ENCODE data around the gene PRPF19.

PRPF19 gene

DNA sequence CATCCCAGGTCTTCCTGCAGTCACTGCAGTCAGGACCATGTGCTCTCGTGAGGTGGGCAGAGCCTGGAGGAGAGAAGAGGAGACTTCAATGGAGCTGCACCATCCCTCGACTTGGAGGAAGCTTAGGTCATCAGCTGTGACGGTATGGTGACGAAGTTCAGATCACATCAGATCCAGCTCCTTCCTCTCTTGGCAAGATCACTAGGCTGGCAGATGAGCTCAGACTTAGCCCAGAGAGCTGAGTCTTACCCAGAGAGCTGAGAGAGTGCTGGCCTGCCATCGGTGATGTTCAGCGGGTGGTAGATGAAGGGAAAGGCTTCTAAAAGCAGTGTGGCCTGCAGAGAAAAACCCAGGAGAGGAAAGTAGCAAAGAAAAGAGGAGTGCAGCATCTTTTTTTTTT is 47.4 kb upstream of the PRPF19 start:
- no peak for DNase-seq
- no peak overlapping the region for H3K9ac ChIP-seq (ENCODE audit: low read depth, low read length)
- H3K4me2 ChIP-seq (ENCODE audit: insufficient read depth, low read length), result no peak overlapping the region

DNA sequence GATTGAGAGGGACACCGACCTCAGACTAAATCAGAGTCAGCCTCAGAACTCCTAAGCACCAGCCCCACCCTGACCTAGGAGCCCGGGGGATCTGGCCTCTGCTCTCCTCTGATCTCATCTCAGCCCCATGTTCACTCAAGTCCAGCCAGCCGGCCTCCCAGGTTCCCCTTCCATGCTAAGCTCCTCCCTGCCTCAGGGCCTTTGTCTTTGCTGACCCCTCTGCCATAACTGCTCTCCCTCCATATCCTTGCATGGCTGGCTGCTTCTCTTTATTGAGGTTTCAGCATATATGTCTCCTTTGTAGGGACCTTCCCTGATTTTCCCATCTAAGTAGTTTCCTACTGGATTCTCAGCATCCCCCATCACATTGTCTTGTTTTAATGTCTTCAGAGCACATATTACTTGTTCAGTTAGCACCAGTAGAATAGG is 46.4 kb upstream of the PRPF19 start:
- Histone ChIP-seq H3K4me2 (ENCODE audit: insufficient read depth, low read length) (no peak overlapping the region), H3K36me3 (ENCODE audit: insufficient read depth, low read length) (no peaks in the 10 kb centered on the region), H3K27ac (ENCODE audit: low read length) (no peak overlapping the region), H2AFZ (ENCODE audit: low read depth, low read length) (no peak overlapping the region), H3K4me3 (ENCODE audit: low read depth in 1 of 2, low read length in 2 of 2) (no peak overlapping the region), H3K4me1 (ENCODE audit: insufficient read depth, low read length) (no peaks in the 10 kb centered on the region), H4K20me1 (ENCODE audit: insufficient read depth, low read length) (no peaks in the 10 kb centered on the region), H3K9ac (ENCODE audit: low read depth, low read length) (no peak overlapping the region), H3K27me3 (ENCODE audit: insufficient read depth, low read length, poor library complexity) (peaks cover 3% of the 10 kb centered on the region), H3K79me2 (ENCODE audit: insufficient read depth, low read length) (no peaks in the 10 kb centered on the region), H3K9me3 (ENCODE audit: insufficient read depth, low read length, severe bottlenecking) (no peaks in the 10 kb centered on the region)
- no peak for DNase-seq
- TF ChIP-seq, protein P1, sequence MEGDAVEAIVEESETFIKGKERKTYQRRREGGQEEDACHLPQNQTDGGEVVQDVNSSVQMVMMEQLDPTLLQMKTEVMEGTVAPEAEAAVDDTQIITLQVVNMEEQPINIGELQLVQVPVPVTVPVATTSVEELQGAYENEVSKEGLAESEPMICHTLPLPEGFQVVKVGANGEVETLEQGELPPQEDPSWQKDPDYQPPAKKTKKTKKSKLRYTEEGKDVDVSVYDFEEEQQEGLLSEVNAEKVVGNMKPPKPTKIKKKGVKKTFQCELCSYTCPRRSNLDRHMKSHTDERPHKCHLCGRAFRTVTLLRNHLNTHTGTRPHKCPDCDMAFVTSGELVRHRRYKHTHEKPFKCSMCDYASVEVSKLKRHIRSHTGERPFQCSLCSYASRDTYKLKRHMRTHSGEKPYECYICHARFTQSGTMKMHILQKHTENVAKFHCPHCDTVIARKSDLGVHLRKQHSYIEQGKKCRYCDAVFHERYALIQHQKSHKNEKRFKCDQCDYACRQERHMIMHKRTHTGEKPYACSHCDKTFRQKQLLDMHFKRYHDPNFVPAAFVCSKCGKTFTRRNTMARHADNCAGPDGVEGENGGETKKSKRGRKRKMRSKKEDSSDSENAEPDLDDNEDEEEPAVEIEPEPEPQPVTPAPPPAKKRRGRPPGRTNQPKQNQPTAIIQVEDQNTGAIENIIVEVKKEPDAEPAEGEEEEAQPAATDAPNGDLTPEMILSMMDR (IDR thresholded peaks at IDR 0.05; ENCODE audit: borderline replicate concordance, extremely low read depth, low read length, poor library complexity, severe bottlenecking), result no peak
- TF ChIP-seq EZH2 (IDR thresholded peaks at IDR 0.05; ENCODE audit: borderline replicate concordance, low read depth, low read length, severe bottlenecking), result no peak
- no peak for ATAC-seq (ENCODE audit: insufficient read depth, low read depth)

More for the DNA sequence above, 47.4 kb upstream of the PRPF19 start:
- peaks cover 3% of the 10 kb centered on the region for H3K27me3 ChIP-seq (ENCODE audit: insufficient read depth, low read length, poor library complexity)
- no peak overlapping the region for H2AFZ ChIP-seq (ENCODE audit: low read depth, low read length)
- H3K9me3 ChIP-seq (ENCODE audit: insufficient read depth, low read length, severe bottlenecking), result no peaks in the 10 kb centered on the region
- ATAC-seq (ENCODE audit: insufficient read depth, low read depth), result no peak
- no peak overlapping the region for H3K4me3 ChIP-seq (ENCODE audit: low read depth in 1 of 2, low read length in 2 of 2)
- no peaks in the 10 kb centered on the region for H4K20me1 ChIP-seq (ENCODE audit: insufficient read depth, low read length)
- no peaks in the 10 kb centered on the region for H3K4me1 ChIP-seq (ENCODE audit: insufficient read depth, low read length)
- no peak overlapping the region for H3K27ac ChIP-seq (ENCODE audit: low read length)
- TF ChIP-seq, protein P1 (IDR thresholded peaks at IDR 0.05; ENCODE audit: borderline replicate concordance, extremely low read depth, low read length, poor library complexity, severe bottlenecking), result no peak
- TF ChIP-seq EZH2 (IDR thresholded peaks at IDR 0.05; ENCODE audit: borderline replicate concordance, low read depth, low read length, severe bottlenecking), result no peak
- H3K79me2 ChIP-seq (ENCODE audit: insufficient read depth, low read length), result no peaks in the 10 kb centered on the region
- no peaks in the 10 kb centered on the region for H3K36me3 ChIP-seq (ENCODE audit: insufficient read depth, low read length)

DNA sequence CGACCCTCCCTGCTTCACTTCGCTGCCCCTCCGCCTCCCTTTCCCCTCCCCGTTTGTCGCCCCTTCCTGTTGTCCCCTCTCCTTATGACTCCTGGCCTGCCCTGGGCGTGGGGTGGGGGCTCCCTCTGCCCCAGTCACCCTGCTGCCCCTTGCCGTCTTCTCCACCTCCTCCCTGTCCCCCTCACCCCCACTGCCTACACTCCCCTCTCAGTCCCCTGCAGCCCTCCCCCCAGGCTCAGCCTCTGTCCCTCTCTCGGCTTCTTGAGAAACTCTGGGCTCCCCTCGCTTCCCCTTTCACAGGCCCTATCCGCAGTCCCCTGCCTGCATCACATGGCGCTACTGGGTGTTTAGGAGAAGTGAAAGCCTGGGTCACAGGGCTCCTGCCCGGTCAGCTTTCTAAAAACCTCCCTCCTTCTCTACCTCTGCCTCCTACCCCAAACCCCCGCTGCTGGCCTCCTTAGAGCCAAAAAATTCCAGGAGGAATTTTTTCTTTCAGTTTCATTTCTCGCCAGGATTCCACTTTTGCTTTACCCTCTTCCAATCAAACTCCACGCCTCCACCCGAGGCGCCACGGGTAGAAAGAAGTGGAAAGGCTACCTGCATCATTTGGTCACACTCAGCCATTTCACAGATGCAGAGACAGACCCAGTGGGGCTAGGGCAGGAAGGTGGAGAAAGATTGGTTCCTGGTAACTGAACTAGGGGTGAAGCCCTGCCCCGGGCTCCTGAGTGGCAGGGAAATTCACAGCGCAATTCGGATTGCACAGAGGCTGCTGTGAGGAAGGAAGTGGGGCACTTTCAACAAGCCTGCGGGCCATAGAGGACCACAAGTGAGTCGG is 45.7 kb upstream of the PRPF19 start, which contains the start of gene SLC15A3:
SLC15A3 (minus strand) TSS at position 273 of the 838 bp plus-strand sequence. CDS start 625 bp downstream, outside the sequence.
- no peak within 1 kb of the TSS for H3K27ac ChIP-seq (ENCODE audit: low read length)
- no peak for TF ChIP-seq EZH2 (IDR thresholded peaks at IDR 0.05; ENCODE audit: borderline replicate concordance, low read depth, low read length, severe bottlenecking)
- TF ChIP-seq, protein P1 (IDR thresholded peaks at IDR 0.05; ENCODE audit: borderline replicate concordance, extremely low read depth, low read length, poor library complexity, severe bottlenecking), result no peak
- H3K36me3 ChIP-seq (ENCODE audit: insufficient read depth, low read length), result no peaks in the 10 kb centered on the region
- H3K4me2 ChIP-seq (ENCODE audit: insufficient read depth, low read length), result no peak within 1 kb of the TSS
- DNase-seq (no peak), ATAC-seq (ENCODE audit: insufficient read depth, low read depth) (0 out of 3 replicates have a peak, but pooled peaks have one; percentile 24)
- no peak within 1 kb of the TSS for H3K9ac ChIP-seq (ENCODE audit: low read depth, low read length)
- H2AFZ ChIP-seq (ENCODE audit: low read depth, low read length), result no peak within 1 kb of the TSS
- H4K20me1 ChIP-seq (ENCODE audit: insufficient read depth, low read length), result no peaks in the 10 kb centered on the region
- H3K4me1 ChIP-seq (ENCODE audit: insufficient read depth, low read length), result no peaks in the 10 kb centered on the region
- H3K79me2 ChIP-seq (ENCODE audit: insufficient read depth, low read length), result no peaks in the 10 kb centered on the region
- peaks cover 3% of the 10 kb centered on the region for H3K27me3 ChIP-seq (ENCODE audit: insufficient read depth, low read length, poor library complexity)
- H3K4me3 ChIP-seq (ENCODE audit: low read depth in 1 of 2, low read length in 2 of 2), result no peak within 1 kb of the TSS
- H3K9me3 ChIP-seq (ENCODE audit: insufficient read depth, low read length, severe bottlenecking), result no peaks in the 10 kb centered on the region

Data from DND-41 (cell line).